H9 (cell line): ENCODE results near the gene AGR3. TPM values are rescaled to one million over a fixed set of nuclear protein-coding genes. Genes with fewer than 3 reads are reported as not detected.

Experiments used
- DNase-seq: peaks from one replicate; pipeline ENCODE4 v3.0.0-alpha.2; 2017
- H2AFZ ChIP-seq: one replicate; pipeline ENCODE4 v1.6.1; 2013; ENCODE audit warnings: mild to moderate bottlenecking, low read length, control low read depth, moderate library complexity
- H2AK5ac ChIP-seq: 2 replicates; pipeline ENCODE4 v1.6.1; 2013; ENCODE audit warnings: low read length, control low read depth, mixed read lengths; ENCODE audit not compliant: insufficient read length
- H2BK120ac ChIP-seq: one replicate; pipeline ENCODE4 v1.6.1; 2013; ENCODE audit warnings: low read depth, mild to moderate bottlenecking, low read length, control low read depth, inconsistent platforms; ENCODE audit not compliant: poor library complexity, severe bottlenecking
- H2BK12ac ChIP-seq: 2 replicates; pipeline ENCODE4 v1.6.1; 2013; ENCODE audit warnings: low read length, control low read depth, mixed read lengths, low read depth; ENCODE audit not compliant: insufficient read length
- H2BK15ac ChIP-seq: 2 replicates; pipeline ENCODE4 v1.6.1; 2013; ENCODE audit warnings: low read depth, low read length, control low read depth
- H2BK20ac ChIP-seq: one replicate; pipeline ENCODE4 v1.6.1; 2013; ENCODE audit warnings: low read depth, mild to moderate bottlenecking, low read length, control low read depth, inconsistent platforms; ENCODE audit not compliant: poor library complexity, severe bottlenecking
- H2BK5ac ChIP-seq: 2 replicates; pipeline ENCODE4 v1.6.1; 2013; ENCODE audit warnings: low read length, control low read depth, mixed read lengths; ENCODE audit not compliant: insufficient read length
- H3K14ac ChIP-seq: 2 replicates; pipeline ENCODE4 v1.6.1; 2013; ENCODE audit warnings: low read length, control low read depth; ENCODE audit not compliant: insufficient read depth
- H3K18ac ChIP-seq: 2 replicates; pipeline ENCODE4 v1.6.1; 2013; ENCODE audit warnings: low read depth, mild to moderate bottlenecking, mixed read lengths, low read length, control low read depth; ENCODE audit not compliant: insufficient read length
- H3K23ac ChIP-seq: 2 replicates; pipeline ENCODE4 v1.6.1; 2013; ENCODE audit warnings: low read length, control low read depth, mixed read lengths, low read depth; ENCODE audit not compliant: insufficient read length
- H3K23me2 ChIP-seq: 2 replicates; pipeline ENCODE4 v1.6.1; 2013; ENCODE audit warnings: low read depth, mild to moderate bottlenecking, mixed read lengths, low read length, control low read depth; ENCODE audit not compliant: insufficient read length, poor library complexity, severe bottlenecking
- H3K27ac ChIP-seq: 2 replicates; pipeline ENCODE4 v1.5.1; 2013; ENCODE audit warnings: low read length, control low read depth, mixed read lengths, low read depth; ENCODE audit not compliant: insufficient read length
- H3K27me3 ChIP-seq: 2 replicates; pipeline ENCODE4 v1.6.1; 2013; ENCODE audit warnings: low read length, control low read depth, inconsistent platforms; ENCODE audit not compliant: insufficient read depth
- H3K4ac ChIP-seq: 2 replicates; pipeline ENCODE4 v1.6.1; 2013; ENCODE audit warnings: low read depth, mild to moderate bottlenecking, control low read depth, inconsistent platforms, low read length, moderate library complexity
- H3K4me1 ChIP-seq: 2 replicates; pipeline ENCODE4 v1.6.1; 2013; ENCODE audit warnings: low read length, control low read depth, inconsistent platforms; ENCODE audit not compliant: insufficient read depth
- H3K4me2 ChIP-seq: 2 replicates; pipeline ENCODE4 v1.6.1; 2013; ENCODE audit warnings: low read length, control low read depth, mixed read lengths; ENCODE audit not compliant: insufficient read length, insufficient read depth
- H3K56ac ChIP-seq: 2 replicates; pipeline ENCODE4 v1.6.1; 2013; ENCODE audit warnings: low read depth, mild to moderate bottlenecking, mixed read lengths, low read length, control low read depth; ENCODE audit not compliant: insufficient read length
- H3K79me1 ChIP-seq: 2 replicates; pipeline ENCODE4 v1.6.1; 2013; ENCODE audit warnings: low read depth, mild to moderate bottlenecking, moderate library complexity, low read length, control low read depth, inconsistent platforms; ENCODE audit not compliant: insufficient read depth, poor library complexity, severe bottlenecking
- H3K79me2 ChIP-seq: 2 replicates; pipeline ENCODE4 v1.6.1; 2013; ENCODE audit warnings: low read length, control low read depth, inconsistent platforms; ENCODE audit not compliant: insufficient read depth
- H3K9ac ChIP-seq: 2 replicates; pipeline ENCODE4 v1.6.1; 2013; ENCODE audit warnings: low read length, control low read depth, mixed read lengths; ENCODE audit not compliant: insufficient read length; ENCODE audit errors: extremely low read depth
- H3K9me3 ChIP-seq: one replicate; pipeline ENCODE4 v1.6.1; 2013; ENCODE audit warnings: low read depth, low read length, inconsistent platforms; ENCODE audit not compliant: control insufficient read depth
- H3T11ph ChIP-seq: one replicate; pipeline ENCODE4 v1.6.1; 2013; ENCODE audit warnings: mild to moderate bottlenecking, low read length, control low read depth, inconsistent platforms
- H4K20me1 ChIP-seq: one replicate; pipeline ENCODE4 v1.6.1; 2013; ENCODE audit not compliant: control insufficient read depth, insufficient read length, insufficient read depth
- H4K5ac ChIP-seq: 2 replicates; pipeline ENCODE4 v1.6.1; 2013; ENCODE audit warnings: low read depth, mild to moderate bottlenecking, mixed read lengths, low read length, control low read depth; ENCODE audit not compliant: insufficient read length
- H4K8ac ChIP-seq: replicated peaks from 2 replicates; pipeline ENCODE4 v1.6.1; 2013; ENCODE audit warnings: low read length, control low read depth, mixed read lengths, low read depth; ENCODE audit not compliant: insufficient read length
- H4K91ac ChIP-seq: 2 replicates; pipeline ENCODE4 v1.6.1; 2013; ENCODE audit warnings: low read depth, mild to moderate bottlenecking, moderate library complexity, mixed read lengths, low read length, control low read depth; ENCODE audit not compliant: insufficient read length
- H3K27ac Mint-ChIP-seq, 3 experiments: 2 replicates in 2 of 3; 3 replicates in 1 of 3; pipeline ENCODE4 v1.8.0; 2020 to 2021; ENCODE audit warnings: mixed read lengths in 3 of 3, mild to moderate bottlenecking in 1 of 3, moderate library complexity in 1 of 3
- H3K27me3 Mint-ChIP-seq: 2 replicates; pipeline ENCODE4 v1.8.0; 2021; ENCODE audit warnings: low read depth, mild to moderate bottlenecking, moderate library complexity, mixed read lengths
- H3K36me3 Mint-ChIP-seq, 3 experiments: 2 replicates in 2 of 3; 3 replicates in 1 of 3; pipeline ENCODE4 v1.8.0; 2020 to 2021; ENCODE audit warnings: low read depth in 3 of 3, mixed read lengths in 3 of 3; ENCODE audit not compliant: insufficient read depth in 1 of 3
- H3K4me1 Mint-ChIP-seq, 2 experiments: 2 replicates each; pipeline ENCODE4 v1.8.0; 2020; ENCODE audit warnings: mixed read lengths in 2 of 2
- H3K4me3 Mint-ChIP-seq, 2 experiments: 2 replicates in 1 of 2; 3 replicates in 1 of 2; pipeline ENCODE4 v1.8.0; 2020 to 2021; ENCODE audit warnings: mild to moderate bottlenecking in 2 of 2, mixed read lengths in 2 of 2, moderate library complexity in 1 of 2
- H3K9me3 Mint-ChIP-seq, 2 experiments: 2 replicates in 1 of 2; 3 replicates in 1 of 2; pipeline ENCODE4 v1.8.0; 2020; ENCODE audit warnings: mild to moderate bottlenecking in 2 of 2, mixed read lengths in 2 of 2, moderate library complexity in 1 of 2
- CTCF ChIP-seq: fragments of 200-600 bp; sonication (generic); conservative IDR thresholded peaks from 3 replicates; pipeline ENCODE4 v1.8.0; 2021; ENCODE audit warnings: antibody characterized with exemption, mild to moderate bottlenecking
- WGBS: extraction: QIAGEN DNeasy Blood & Tissue Kit; methylation state at CpG from one replicate; pipeline ENCODE4 v1.1.7; 2013; ENCODE audit warnings: missing lambda C conversion rate, low lambda C conversion rate, mixed read lengths; ENCODE audit not compliant: insufficient read length; ENCODE audit errors: extremely low coverage; 5-methylcytosine and 5-hydroxymethylcytosine counted together
- total RNA-seq: library from RNA; stranded (reverse); gene quantifications from 2 replicates; pipeline ENCODE4 v1.2.1, GENCODE V29; 2021

The AGR3 gene
- total RNA-seq, 1 experiment from 2014 or later = not detected

GRCh38 chr7:16840094-16840493 lies 41.7 kb downstream of the AGR3 start:
- H3K4me1 Mint-ChIP-seq = peaks cover 8 to 10% of the 10 kb centered on the region in 2 experiments
- Histone ChIP-seq H2BK12ac (no peak overlapping the region), H3K9me3 (no peaks in the 10 kb centered on the region), H3K14ac (no peak overlapping the region), H3K56ac (no peak overlapping the region), H3K79me1 (no peaks in the 10 kb centered on the region), H4K91ac (no peak overlapping the region), H4K5ac (no peak overlapping the region), H3T11ph (no peak overlapping the region), H3K4ac (no peak overlapping the region), H4K8ac (no peak overlapping the region), H2AK5ac (no peak overlapping the region), H2AFZ (no peak overlapping the region), H2BK20ac (no peak overlapping the region), H3K79me2 (no peaks in the 10 kb centered on the region), H3K4me2 (no peak overlapping the region), H3K27me3 (no peaks in the 10 kb centered on the region), H3K18ac (no peak overlapping the region), H4K20me1 (no peaks in the 10 kb centered on the region), H2BK15ac (no peak overlapping the region), H3K23me2 (no peaks in the 10 kb centered on the region), H2BK120ac (no peak overlapping the region), H3K23ac (no peak overlapping the region), H2BK5ac (no peak overlapping the region), H3K9ac (no peak overlapping the region), H3K4me1 (no peaks in the 10 kb centered on the region), H3K27ac (no peak overlapping the region)
- H3K27me3 Mint-ChIP-seq = no peaks in the 10 kb centered on the region
- no peak overlapping the region for H3K4me3 Mint-ChIP-seq
- TF ChIP-seq CTCF = no peak
- H3K36me3 Mint-ChIP-seq = no peaks in the 10 kb centered on the region
- H3K27ac Mint-ChIP-seq = peak overlapping the region in 2 of 3 experiments; percentile 21 to 78; a peak in 4 of 7 replicates
- no peak for DNase-seq
- no CpG with 5 or more reads among the region's 6 CpGs for WGBS
- no peaks in the 10 kb centered on the region for H3K9me3 Mint-ChIP-seq
